ENCODE data around the gene CNTN4. TPM values are rescaled to one million over a fixed set of nuclear protein-coding genes. Genes with fewer than 3 reads are reported as not detected.

Gene CNTN4
- total and polyA plus RNA-seq, 3 experiments from 2014 or later = not detected

DNA sequence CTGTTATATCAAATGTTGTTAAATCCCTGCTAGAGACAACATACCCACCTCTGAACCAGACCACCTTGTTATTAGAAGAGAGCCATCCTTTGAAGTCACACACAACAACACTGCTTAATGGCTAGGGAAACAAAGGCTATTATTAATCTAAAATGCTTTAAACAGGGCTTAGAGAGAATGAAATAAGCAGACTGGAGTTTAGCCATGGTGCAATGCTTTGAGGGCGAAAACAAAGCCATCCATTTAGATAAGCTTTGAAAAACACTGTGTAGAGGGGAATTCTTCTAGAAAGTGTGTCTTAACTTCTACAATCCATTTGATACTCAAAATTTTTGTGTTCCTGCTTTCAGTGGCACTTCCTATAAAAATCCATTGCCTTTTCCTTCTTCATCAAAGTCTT lies 862.9 kb downstream of the CNTN4 start:
- H3K36me3 Mint-ChIP-seq = no peaks in the 10 kb centered on the region
- no peaks in the 10 kb centered on the region for H3K4me1 Mint-ChIP-seq
- no peak overlapping the region for H3K4me3 ChIP-seq (ENCODE audit: low read length)
- H3K4me3 Mint-ChIP-seq = no peak overlapping the region
- no peaks in the 10 kb centered on the region for H3K36me3 ChIP-seq (ENCODE audit: insufficient read depth, low read length)
- H3K27me3 Mint-ChIP-seq = peaks cover 0 to 6% of the 10 kb centered on the region in 2 donors
- DNase-seq = no peak
- no peaks in the 10 kb centered on the region for H3K4me1 ChIP-seq (ENCODE audit: insufficient read depth, low read length)
- no peaks in the 10 kb centered on the region for H3K9me3 ChIP-seq (ENCODE audit: low read length)
- no peaks in the 10 kb centered on the region for H3K27me3 ChIP-seq (ENCODE audit: insufficient read depth, low read length, poor library complexity, severe bottlenecking)
- no peak overlapping the region for H3K27ac ChIP-seq (ENCODE audit: low read depth, low read length)
- CTCF ChIA-PET = no interaction called here
- H3K27ac Mint-ChIP-seq = no peak overlapping the region
- POLR2A ChIA-PET = no interaction called here
- H3K9me3 Mint-ChIP-seq = no peaks in the 10 kb centered on the region

DNA sequence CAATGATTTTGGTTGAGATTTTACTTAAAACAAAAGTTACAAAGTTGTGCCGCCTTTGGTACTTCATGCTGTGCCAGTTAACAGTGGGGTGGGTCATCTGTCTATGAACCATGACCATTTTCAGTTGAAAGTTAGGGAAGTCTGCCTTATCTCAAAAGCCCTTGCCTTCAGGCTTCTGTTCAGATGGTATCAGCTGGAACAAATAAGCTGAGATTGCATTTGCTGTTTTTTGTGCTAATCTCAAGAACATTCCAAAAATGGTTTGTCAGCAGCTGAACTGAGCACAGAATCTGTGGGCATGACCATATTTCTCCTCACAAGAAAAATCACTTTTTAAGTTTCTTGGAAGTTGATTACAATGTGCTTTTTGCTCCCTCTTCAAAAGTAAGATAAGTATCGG lies 869.2 kb downstream of the CNTN4 start:
- no peak overlapping the region for H3K4me3 Mint-ChIP-seq
- no peak overlapping the region for H3K27ac ChIP-seq (ENCODE audit: low read depth, low read length)
- DNase-seq = no peak
- POLR2A ChIA-PET = no interaction called here
- no peaks in the 10 kb centered on the region for H3K4me1 Mint-ChIP-seq
- no peaks in the 10 kb centered on the region for H3K9me3 ChIP-seq (ENCODE audit: low read length)
- no peak overlapping the region for H3K27ac Mint-ChIP-seq
- H3K36me3 Mint-ChIP-seq = no peaks in the 10 kb centered on the region
- H3K4me1 ChIP-seq (ENCODE audit: insufficient read depth, low read length) = no peaks in the 10 kb centered on the region
- H3K27me3 Mint-ChIP-seq = peaks cover 0 to 32% of the 10 kb centered on the region in 2 donors
- H3K4me3 ChIP-seq (ENCODE audit: low read length) = no peak overlapping the region
- CTCF ChIA-PET = no interaction called here
- H3K36me3 ChIP-seq (ENCODE audit: insufficient read depth, low read length) = no peaks in the 10 kb centered on the region
- H3K9me3 Mint-ChIP-seq = peaks cover 0 to 2% (median 0%) of the 10 kb centered on the region in 5 donors
- no peaks in the 10 kb centered on the region for H3K27me3 ChIP-seq (ENCODE audit: insufficient read depth, low read length, poor library complexity, severe bottlenecking)

DNA sequence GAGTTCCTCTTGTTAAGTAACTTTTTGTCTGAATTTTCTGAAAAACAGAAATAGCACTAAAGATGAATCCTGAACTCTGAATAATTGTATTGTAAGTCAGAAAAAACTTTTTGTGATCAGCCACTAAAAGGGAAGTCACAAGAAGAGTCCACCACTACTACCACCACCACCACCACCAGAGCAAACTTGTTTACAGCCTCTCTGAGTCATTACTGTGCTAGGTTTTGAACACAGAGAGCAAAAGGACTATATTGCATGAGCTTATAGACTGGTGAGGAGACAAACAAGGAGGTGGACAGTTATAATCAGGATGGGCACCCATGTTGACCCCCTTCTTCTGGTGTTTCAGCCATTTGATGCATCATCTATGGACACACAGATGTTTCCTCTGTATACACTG lies 869.8 kb downstream of the CNTN4 start:
- no peaks in the 10 kb centered on the region for H3K36me3 ChIP-seq (ENCODE audit: insufficient read depth, low read length)
- Mint-ChIP-seq H3K9me3 (peaks cover 0 to 2% (median 0%) of the 10 kb centered on the region in 5 donors), H3K4me3 (no peak overlapping the region), H3K27ac (no peak overlapping the region), H3K27me3 (peaks cover 0 to 35% of the 10 kb centered on the region in 2 donors), H3K36me3 (no peaks in the 10 kb centered on the region), H3K4me1 (no peaks in the 10 kb centered on the region)
- H3K27me3 ChIP-seq (ENCODE audit: insufficient read depth, low read length, poor library complexity, severe bottlenecking) = no peaks in the 10 kb centered on the region
- ChIA-PET POLR2A (no interaction called here), CTCF (no interaction called here)
- no peak for DNase-seq
- H3K4me3 ChIP-seq (ENCODE audit: low read length) = no peak overlapping the region
- H3K27ac ChIP-seq (ENCODE audit: low read depth, low read length) = no peak overlapping the region
- H3K4me1 ChIP-seq (ENCODE audit: insufficient read depth, low read length) = no peaks in the 10 kb centered on the region
- no peaks in the 10 kb centered on the region for H3K9me3 ChIP-seq (ENCODE audit: low read length)

DNA sequence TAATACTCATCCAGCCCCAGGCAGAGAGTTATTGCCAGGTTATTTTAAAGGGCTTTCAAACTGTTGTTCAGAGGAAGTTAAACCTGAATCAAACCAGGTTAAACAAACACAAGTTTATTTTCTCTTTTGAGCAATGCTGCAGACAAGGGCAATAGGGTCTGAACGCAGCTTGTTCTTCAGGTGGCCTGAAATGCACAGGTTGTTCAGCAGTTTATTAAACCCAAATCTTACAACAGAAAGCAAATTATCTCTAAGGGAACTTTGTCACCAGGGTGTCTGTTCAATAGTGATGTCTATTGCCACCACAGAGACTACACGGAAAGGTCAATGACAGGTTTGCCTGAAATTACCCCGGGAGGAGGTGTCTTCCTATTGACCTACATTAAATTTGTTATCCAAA lies 877.5 kb downstream of the CNTN4 start:
- Mint-ChIP-seq H3K4me1 (peaks cover 0 to 3% (median 0%) of the 10 kb centered on the region in 3 donors), H3K4me3 (no peak overlapping the region), H3K27ac (no peak overlapping the region), H3K9me3 (no peaks in the 10 kb centered on the region), H3K27me3 (peaks cover 1 to 21% of the 10 kb centered on the region in 2 donors), H3K36me3 (no peaks in the 10 kb centered on the region)
- Histone ChIP-seq H3K36me3 (ENCODE audit: insufficient read depth, low read length) (no peaks in the 10 kb centered on the region), H3K9me3 (ENCODE audit: low read length) (no peaks in the 10 kb centered on the region), H3K4me3 (ENCODE audit: low read length) (no peak overlapping the region), H3K27ac (ENCODE audit: low read depth, low read length) (no peak overlapping the region), H3K4me1 (ENCODE audit: insufficient read depth, low read length) (no peaks in the 10 kb centered on the region), H3K27me3 (ENCODE audit: insufficient read depth, low read length, poor library complexity, severe bottlenecking) (no peaks in the 10 kb centered on the region)
- ChIA-PET CTCF (no interaction called here), POLR2A (no interaction called here)
- no peak for DNase-seq

DNA sequence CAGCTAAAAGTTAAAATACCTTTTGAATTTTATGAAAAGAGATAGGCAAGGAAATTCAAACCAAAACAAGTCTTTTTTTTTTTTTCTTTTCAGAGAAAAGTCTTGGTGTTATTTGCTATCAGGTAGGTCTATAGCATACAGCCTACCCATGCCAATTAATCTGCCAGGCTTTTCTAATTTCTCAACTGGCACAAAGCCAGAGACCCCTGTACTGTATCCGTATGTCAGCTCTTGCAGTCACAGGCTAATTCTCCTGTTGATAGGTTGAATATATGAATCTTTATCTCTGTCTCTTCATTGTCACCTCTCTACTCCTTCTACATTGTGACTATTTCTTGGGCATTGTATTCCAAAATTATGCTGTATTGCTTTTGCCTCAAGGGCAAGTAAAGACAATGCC lies 878.1 kb downstream of the CNTN4 start:
- no peaks in the 10 kb centered on the region for H3K9me3 Mint-ChIP-seq
- peaks cover 1 to 21% of the 10 kb centered on the region in 2 donors for H3K27me3 Mint-ChIP-seq
- DNase-seq = no peak
- Histone ChIP-seq H3K36me3 (ENCODE audit: insufficient read depth, low read length) (no peaks in the 10 kb centered on the region), H3K27me3 (ENCODE audit: insufficient read depth, low read length, poor library complexity, severe bottlenecking) (no peaks in the 10 kb centered on the region), H3K4me3 (ENCODE audit: low read length) (no peak overlapping the region), H3K9me3 (ENCODE audit: low read length) (no peaks in the 10 kb centered on the region), H3K27ac (ENCODE audit: low read depth, low read length) (no peak overlapping the region), H3K4me1 (ENCODE audit: insufficient read depth, low read length) (no peaks in the 10 kb centered on the region)
- no peaks in the 10 kb centered on the region for H3K36me3 Mint-ChIP-seq
- ChIA-PET POLR2A (no interaction called here), CTCF (no interaction called here)
- H3K4me3 Mint-ChIP-seq = no peak overlapping the region
- no peak overlapping the region for H3K27ac Mint-ChIP-seq
- peaks cover 0 to 3% (median 0%) of the 10 kb centered on the region in 3 donors for H3K4me1 Mint-ChIP-seq

DNA sequence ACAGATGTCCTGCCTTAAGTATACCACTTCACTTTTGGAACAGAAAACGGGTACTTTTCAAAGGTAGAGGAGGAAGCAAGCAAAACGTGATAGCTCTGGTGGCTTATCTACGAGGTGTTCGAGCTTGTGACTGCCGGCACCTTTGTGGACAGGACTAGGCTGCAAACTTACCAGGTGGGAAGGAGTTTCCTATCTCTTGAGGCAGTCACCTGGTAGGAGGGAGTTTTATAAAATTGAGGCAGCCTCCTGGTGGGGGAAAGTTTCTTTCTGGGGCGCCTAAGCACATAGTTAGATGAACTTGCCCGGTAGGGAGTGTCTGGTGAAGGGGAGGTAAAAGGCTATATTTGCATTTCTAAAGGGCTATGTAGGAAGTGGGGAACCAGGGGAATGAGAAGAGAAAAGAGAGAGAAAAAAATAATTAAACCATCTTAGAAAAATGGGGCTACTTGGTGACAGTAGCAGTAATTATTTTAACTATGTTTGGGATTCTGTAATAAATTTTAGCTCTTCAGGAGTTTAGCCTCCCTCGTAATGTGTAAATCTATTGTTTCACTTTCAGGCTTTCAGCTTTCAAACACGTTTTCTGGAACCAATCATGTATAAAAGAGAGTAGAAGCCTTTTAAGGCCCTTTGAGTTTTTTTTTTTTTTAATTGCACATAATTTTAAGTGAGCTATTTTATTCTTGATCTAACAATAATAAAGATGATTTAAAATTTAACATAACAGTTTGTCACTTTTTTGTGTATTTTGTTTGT lies 880.5 kb downstream of the CNTN4 start:
- H3K27ac Mint-ChIP-seq = peak overlapping the region in 1 of 8 donors; percentile 12
- no peak for DNase-seq
- H3K27ac ChIP-seq (ENCODE audit: low read depth, low read length) = no peak overlapping the region
- H3K36me3 Mint-ChIP-seq = no peaks in the 10 kb centered on the region
- ChIA-PET POLR2A (no interaction called here), CTCF (no interaction called here)
- H3K36me3 ChIP-seq (ENCODE audit: insufficient read depth, low read length) = no peaks in the 10 kb centered on the region
- H3K27me3 ChIP-seq (ENCODE audit: insufficient read depth, low read length, poor library complexity, severe bottlenecking) = no peaks in the 10 kb centered on the region
- H3K4me3 ChIP-seq (ENCODE audit: low read length) = no peak overlapping the region
- no peaks in the 10 kb centered on the region for H3K9me3 ChIP-seq (ENCODE audit: low read length)
- no peaks in the 10 kb centered on the region for H3K9me3 Mint-ChIP-seq
- peaks cover 1 to 14% of the 10 kb centered on the region in 2 donors for H3K27me3 Mint-ChIP-seq
- H3K4me3 Mint-ChIP-seq = no peak overlapping the region
- H3K4me1 ChIP-seq (ENCODE audit: insufficient read depth, low read length) = no peaks in the 10 kb centered on the region
- H3K4me1 Mint-ChIP-seq = peaks cover 0 to 3% (median 0%) of the 10 kb centered on the region in 3 donors

DNA sequence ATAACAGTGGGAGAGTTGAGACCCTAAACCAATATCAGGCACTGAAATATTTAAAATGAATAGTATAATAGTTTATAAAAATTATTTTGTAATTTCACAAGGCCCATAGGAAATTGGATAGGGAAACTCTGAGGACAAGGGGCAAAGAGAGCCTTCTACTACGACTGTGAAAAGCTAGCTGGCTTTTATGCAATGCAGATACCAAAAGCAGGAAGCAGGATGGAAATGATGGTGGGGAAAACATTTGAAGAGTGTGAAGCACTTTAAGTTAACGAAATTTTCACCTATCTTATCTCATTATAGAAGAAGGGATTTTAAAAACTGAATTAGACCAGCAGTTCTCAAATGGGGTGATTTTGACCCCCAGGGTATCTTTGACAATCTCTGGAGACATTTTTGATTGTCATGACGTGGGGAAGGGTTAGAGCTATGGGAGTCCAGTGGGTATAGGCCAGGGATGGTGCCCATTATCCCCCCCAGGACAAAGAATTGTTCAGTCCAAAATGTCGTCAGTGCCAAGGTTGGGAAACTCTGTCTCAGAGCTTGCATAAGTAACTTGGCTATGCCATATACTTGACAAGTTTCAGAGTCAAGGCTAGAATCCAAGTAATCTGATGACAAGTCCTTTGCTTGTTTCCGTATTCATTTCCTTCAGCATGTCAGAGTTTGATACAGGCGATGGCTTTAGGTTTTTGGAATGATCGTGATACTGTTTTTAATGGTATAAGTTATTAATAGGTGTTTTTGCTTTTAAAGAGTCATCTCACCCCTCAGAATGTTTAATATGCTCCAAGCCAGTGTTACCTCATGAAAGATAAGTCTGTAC lies 885.6 kb downstream of the CNTN4 start:
- Mint-ChIP-seq H3K4me3 (no peak overlapping the region), H3K9me3 (no peaks in the 10 kb centered on the region), H3K4me1 (no peaks in the 10 kb centered on the region), H3K27ac (no peak overlapping the region), H3K36me3 (no peaks in the 10 kb centered on the region), H3K27me3 (peaks cover 0 to 6% of the 10 kb centered on the region in 2 donors)
- Histone ChIP-seq H3K36me3 (ENCODE audit: insufficient read depth, low read length) (no peaks in the 10 kb centered on the region), H3K4me3 (ENCODE audit: low read length) (no peak overlapping the region), H3K27ac (ENCODE audit: low read depth, low read length) (no peak overlapping the region), H3K9me3 (ENCODE audit: low read length) (no peaks in the 10 kb centered on the region), H3K4me1 (ENCODE audit: insufficient read depth, low read length) (no peaks in the 10 kb centered on the region), H3K27me3 (ENCODE audit: insufficient read depth, low read length, poor library complexity, severe bottlenecking) (no peaks in the 10 kb centered on the region)
- POLR2A ChIA-PET = no interaction called here
- no peak for DNase-seq
- CTCF ChIA-PET = interaction anchor here (1.2 kb wide), 1 partner anchor 186 kb away, joined by 3 read pairs; no protein-coding TSS in a partner anchor

DNA sequence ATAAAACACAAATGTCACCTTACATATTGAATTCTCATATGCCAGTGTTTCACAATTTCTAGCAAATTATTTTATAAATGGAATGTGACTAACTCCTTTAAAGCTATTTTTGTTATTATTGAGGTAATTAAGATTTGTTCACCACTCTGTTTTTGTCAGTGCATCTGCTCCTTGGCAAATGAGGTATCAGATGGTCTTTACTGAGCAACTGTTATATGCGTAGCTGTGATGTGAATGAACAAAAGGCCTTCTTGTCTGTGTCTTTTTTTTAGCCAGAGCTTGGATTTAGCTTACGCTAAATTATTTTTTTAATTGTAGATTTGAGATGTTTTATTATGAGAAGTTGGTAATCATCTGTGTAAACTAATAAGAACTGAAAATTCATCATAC lies 886.2 kb downstream of the CNTN4 start:
- no peak for DNase-seq
- no peaks in the 10 kb centered on the region for H3K36me3 Mint-ChIP-seq
- peaks cover 0 to 9% of the 10 kb centered on the region in 2 donors for H3K27me3 Mint-ChIP-seq
- H3K9me3 ChIP-seq (ENCODE audit: low read length) = no peaks in the 10 kb centered on the region
- H3K9me3 Mint-ChIP-seq = no peaks in the 10 kb centered on the region
- H3K4me3 Mint-ChIP-seq = no peak overlapping the region
- H3K27me3 ChIP-seq (ENCODE audit: insufficient read depth, low read length, poor library complexity, severe bottlenecking) = no peaks in the 10 kb centered on the region
- no peak overlapping the region for H3K27ac ChIP-seq (ENCODE audit: low read depth, low read length)
- no peak overlapping the region for H3K27ac Mint-ChIP-seq
- H3K4me3 ChIP-seq (ENCODE audit: low read length) = no peak overlapping the region
- ChIA-PET POLR2A (no interaction called here), CTCF (interaction anchor here (1.2 kb wide), 1 partner anchor 186 kb away, joined by 3 read pairs; no protein-coding TSS in a partner anchor)
- H3K4me1 ChIP-seq (ENCODE audit: insufficient read depth, low read length) = no peaks in the 10 kb centered on the region
- H3K36me3 ChIP-seq (ENCODE audit: insufficient read depth, low read length) = no peaks in the 10 kb centered on the region
- no peaks in the 10 kb centered on the region for H3K4me1 Mint-ChIP-seq

Data from CD8-positive, alpha-beta memory T cell (primary cell).